GM18517 (cell line): ENCODE results near the gene NDFIP2.

Source experiments
- ATAC-seq: cut with Tn5 transposase; IDR thresholded peaks from one replicate; pipeline ENCODE4 v1.9.1; 2021; ENCODE audit warnings: mild to moderate bottlenecking, moderate library complexity; ENCODE audit not compliant: unreplicated experiment

Gene NDFIP2

GRCh38 chr13:79457948-79458347, 23.0 kb upstream of the NDFIP2 start:
- no peak for ATAC-seq

DNA sequence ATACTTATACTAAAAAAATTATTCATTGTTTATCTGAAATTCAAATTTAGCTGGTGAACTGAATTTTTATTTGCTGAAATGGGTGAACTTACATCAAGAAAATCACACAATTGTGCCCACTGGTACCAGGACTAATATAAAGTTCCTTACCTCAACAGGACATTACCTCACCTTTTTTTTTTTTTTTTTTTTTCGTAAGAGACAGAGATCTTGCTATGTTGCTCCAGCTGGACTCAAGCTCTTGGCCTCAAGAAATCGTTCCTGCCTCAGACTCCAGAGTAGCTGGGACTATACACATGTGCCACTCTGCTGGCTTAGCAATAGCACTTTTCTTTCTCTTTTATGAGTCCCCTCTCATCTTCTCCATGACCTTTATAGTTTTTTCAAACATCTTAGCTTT, 22.5 kb upstream of the NDFIP2 start:
- ATAC-seq = no peak

DNA sequence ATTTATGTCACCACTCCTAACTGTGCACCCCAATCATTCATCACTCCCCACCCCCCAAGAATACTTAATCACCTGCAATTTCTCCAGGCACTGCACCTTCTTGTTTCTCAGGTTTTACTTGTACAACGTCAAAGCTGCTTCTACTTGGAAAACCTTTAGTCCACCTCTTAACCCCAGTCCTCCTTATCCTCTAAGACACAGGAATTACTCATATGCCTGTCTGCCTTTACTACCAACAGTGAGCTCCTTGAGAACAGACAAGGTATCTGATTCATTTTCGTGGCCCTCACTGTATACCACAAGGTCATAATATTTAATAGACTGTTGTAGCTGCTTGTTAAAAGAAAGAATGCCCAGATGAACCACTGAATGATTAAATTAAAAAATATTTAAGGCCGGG, 21.0 kb upstream of the NDFIP2 start:
- ATAC-seq = no peak

DNA sequence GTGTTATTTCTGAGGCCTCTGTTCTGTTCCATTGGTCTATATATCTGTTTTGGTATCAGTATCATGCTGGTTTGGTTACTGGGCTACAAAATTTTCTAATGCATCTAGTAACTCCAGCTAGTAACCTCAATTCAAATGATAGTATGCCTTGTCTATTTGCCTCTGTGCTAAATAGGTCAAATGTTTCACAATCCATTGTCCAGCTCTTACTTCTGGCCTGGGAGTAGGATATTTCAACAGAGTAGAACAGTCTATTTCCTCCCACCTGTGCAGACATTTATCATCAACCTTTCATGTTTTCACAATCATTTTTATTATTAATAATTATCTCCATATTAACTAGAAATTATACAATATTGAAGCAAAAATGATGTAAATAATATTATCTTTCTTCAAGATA, 18.1 kb upstream of the NDFIP2 start:
- ATAC-seq = no peak

- no peak for ATAC-seq
Measured at GRCh38 chr13:79463604-79464003, 17.4 kb upstream of the NDFIP2 start.

- ATAC-seq = no peak
Measured at GRCh38 chr13:79466872-79467271, 14.1 kb upstream of the NDFIP2 start.

- ATAC-seq = no peak
Measured at GRCh38 chr13:79468402-79468801, 12.6 kb upstream of the NDFIP2 start.

DNA sequence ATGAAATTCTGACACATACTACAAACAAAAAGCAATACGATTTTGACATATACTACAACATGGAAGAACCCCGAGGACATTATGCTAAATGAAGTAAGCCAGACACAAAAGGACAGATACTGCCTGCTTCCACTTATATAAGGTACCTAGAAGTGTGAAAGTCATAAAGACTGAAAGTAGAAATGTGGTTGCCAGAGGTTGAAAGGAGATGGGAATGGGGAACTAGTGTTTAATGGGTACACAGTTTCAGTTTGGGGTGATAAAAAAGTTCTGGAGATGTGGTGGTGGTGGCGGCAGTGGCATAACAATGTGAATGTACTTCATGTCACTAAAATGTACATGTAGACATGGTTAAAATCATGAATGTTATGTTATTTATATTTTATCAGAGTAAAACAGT, 12.1 kb upstream of the NDFIP2 start:
- peak; percentile 47 for ATAC-seq

- no peak for ATAC-seq
Measured at GRCh38 chr13:79469608-79470007, 11.3 kb upstream of the NDFIP2 start.

- ATAC-seq = no peak
Measured at GRCh38 chr13:79470666-79471065, 10.3 kb upstream of the NDFIP2 start.

- ATAC-seq = no peak
Measured at GRCh38 chr13:79475569-79475968, 5.4 kb upstream of the NDFIP2 start.

GRCh38 chr13:79477968-79478367, 3.0 kb upstream of the NDFIP2 start:
- ATAC-seq = no peak

GRCh38 chr13:79479882-79480281, 1.1 kb upstream of the NDFIP2 start:
- ATAC-seq = no peak

DNA sequence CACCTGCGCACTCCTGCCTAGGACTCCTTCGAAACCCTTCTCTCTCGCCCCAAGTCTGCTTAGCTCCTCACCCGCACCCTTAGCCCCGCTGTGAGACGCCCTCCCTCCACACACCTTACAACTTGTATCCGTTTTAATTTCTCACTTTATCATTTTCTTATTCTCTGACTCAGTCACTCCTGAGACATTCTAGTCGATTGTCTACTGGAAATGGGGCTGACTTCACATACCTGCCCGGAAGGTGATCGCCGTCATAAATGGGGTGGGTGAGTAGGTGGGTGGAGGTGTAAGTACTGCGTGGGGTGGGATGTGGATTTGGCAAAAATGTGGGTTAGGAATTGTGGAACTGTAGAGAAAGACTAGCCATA, 714 bp downstream of the NDFIP2 start:
- peak; percentile 23 for ATAC-seq

- no peak for ATAC-seq
Measured at GRCh38 chr13:79482281-79482970, 1.5 kb downstream of the NDFIP2 start.

DNA sequence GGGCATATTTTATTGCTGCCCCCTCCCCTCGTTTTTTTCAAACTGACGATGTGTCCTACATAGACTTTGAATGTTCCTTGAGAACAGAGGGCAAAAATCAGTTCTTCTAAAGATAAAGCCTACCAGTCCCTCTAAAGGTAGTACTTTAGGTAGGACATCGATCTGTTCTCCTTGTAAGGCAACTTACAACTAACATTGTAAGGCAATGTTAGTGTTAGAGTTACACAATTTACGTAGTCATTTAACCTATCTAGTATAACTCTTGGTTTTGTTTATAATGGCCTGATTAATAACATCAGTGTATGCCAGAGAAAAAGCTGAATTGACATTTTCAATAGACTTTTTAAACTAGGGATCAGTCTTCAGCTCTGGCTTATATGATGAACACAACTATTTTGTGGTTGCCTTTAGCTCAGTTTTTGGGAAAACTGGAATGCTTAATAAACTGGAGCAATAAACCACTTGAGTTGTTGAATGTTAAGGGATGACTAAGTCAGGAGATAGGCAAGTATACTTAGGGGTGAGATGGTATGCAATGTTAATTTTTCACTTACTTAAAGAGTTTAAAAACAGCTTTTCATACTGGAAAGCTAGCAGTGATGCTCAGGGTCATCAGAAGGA, 2.2 kb downstream of the NDFIP2 start:
- ATAC-seq = no peak

DNA sequence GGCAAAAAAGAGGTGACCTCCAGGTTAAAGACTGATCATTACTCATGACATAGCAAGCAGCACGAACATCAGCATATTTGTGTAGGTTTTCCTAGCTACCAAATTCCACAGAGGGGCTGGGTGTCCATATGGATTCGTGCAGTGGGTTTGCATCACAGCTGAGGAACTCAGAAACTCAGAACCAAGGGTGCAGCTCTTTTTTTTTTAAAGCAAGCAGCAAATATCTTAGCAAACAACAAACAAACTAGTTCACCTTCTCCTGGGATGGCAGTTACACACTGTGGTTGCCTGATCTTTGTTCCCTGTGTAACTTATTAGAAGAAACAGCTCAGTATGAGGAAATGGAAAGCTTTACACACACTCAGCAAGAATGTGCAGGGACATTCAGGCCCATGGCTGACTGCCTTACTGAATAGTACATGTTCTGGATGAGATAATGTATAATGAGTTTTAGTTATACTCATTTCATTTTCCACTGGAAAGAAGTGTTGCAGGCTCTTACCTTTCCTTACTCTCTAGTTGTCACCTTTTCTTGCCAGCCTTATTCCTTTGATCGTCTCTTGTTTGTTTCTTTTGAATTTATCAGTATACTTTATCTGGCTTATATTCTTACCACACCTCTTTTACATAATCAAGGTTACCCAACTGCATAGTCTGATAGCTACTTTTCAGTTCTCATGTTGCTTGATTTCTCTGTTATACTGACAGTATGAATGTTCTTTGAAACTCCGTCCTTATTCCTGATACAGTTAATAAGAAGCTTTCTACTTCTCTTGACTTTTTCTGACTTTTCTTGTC, 4.3 kb downstream of the NDFIP2 start:
- ATAC-seq = no peak

- no peak for ATAC-seq
Measured at GRCh38 chr13:79486433-79487188, 5.7 kb downstream of the NDFIP2 start.

DNA sequence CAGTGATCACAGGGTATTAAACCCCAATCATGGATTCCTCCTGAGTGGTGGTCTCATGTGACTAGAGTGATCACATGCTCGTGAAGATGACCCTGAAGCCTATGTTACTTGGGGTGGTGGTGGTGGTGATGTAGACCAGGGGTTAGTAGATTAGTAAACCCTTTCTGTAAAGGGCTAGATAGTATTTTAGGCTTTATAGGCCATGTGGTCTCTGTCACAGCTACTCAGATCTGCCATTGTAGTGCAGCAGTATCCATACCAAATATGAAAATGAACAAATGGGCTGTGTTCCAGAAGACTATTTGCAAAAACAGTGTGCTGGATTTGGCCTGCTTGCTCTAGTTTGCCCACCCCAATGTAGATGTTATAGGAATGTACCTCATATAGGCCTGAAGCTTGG, 9.4 kb downstream of the NDFIP2 start:
- ATAC-seq = no peak

GRCh38 chr13:79490824-79491223, 9.9 kb downstream of the NDFIP2 start:
- ATAC-seq = no peak

- no peak for ATAC-seq
Measured at GRCh38 chr13:79491715-79492114, 10.8 kb downstream of the NDFIP2 start.
